SK-N-MC (cell line): ENCODE results near the gene SYT12.

ENCODE experiments used
- EZH2 ChIP-seq: fragments of 200-600 bp; sonication (generic); IDR thresholded peaks from one replicate; pipeline ENCODE4 v1.6.1; 2017; ENCODE audit warnings: antibody characterized with exemption
- FOXP2 ChIP-seq: optimal IDR thresholded peaks from 2 replicates; pipeline ENCODE3; 2011; ENCODE audit warnings: mild to moderate bottlenecking, moderate library complexity; ENCODE audit not compliant: insufficient read depth; ENCODE audit errors: extremely low read length, control extremely low read depth
- POLR2AphosphoS5 ChIP-seq: IDR thresholded peaks from 2 replicates; pipeline ENCODE4 v1.6.1; 2012; ENCODE audit warnings: mild to moderate bottlenecking, low read depth, low read length, borderline replicate concordance

GRCh38 chr11:67051945-67052488, 29.1 kb downstream of the SYT12 start:
- no peak for TF ChIP-seq EZH2
- TF ChIP-seq POLR2AphosphoS5, result no peak
- TF ChIP-seq FOXP2, result no peak
